ENCODE measurements around the gene PTMS. TPM values are rescaled to one million over a fixed set of nuclear protein-coding genes. Genes with fewer than 3 reads are reported as not detected.

The PTMS gene
- total RNA-seq, 1 donor from 2014 or later: 554 TPM

- no peak for DNase-seq (ENCODE audit: extremely low spot score, unreplicated experiment)
- peaks cover 11% of the 10 kb centered on the region for H3K36me3 Mint-ChIP-seq (ENCODE audit: unreplicated experiment)
- peak overlapping the region; percentile 97 for H3K27ac Mint-ChIP-seq (ENCODE audit: unreplicated experiment)
- peaks cover 25% of the 10 kb centered on the region for H3K4me1 Mint-ChIP-seq (ENCODE audit: unreplicated experiment)
- H3K4me3 Mint-ChIP-seq (ENCODE audit: unreplicated experiment): peak overlapping the region; percentile 96
- no peaks in the 10 kb centered on the region for H3K9me3 Mint-ChIP-seq (ENCODE audit: unreplicated experiment)
- peaks cover 3% of the 10 kb centered on the region for H3K27me3 Mint-ChIP-seq (ENCODE audit: unreplicated experiment)
- TF ChIP-seq CTCF (IDR thresholded peaks at IDR 0.05): no peak
Measured at GRCh38 chr12:6724409-6724797, 41.8 kb upstream of the PTMS start.

GRCh38 chr12:6725350-6725749 is 40.8 kb upstream of the PTMS start:
- no peak for DNase-seq (ENCODE audit: extremely low spot score, unreplicated experiment)
- H3K36me3 Mint-ChIP-seq (ENCODE audit: unreplicated experiment): peaks cover 18% of the 10 kb centered on the region
- peak overlapping the region; percentile 96 for H3K4me3 Mint-ChIP-seq (ENCODE audit: unreplicated experiment)
- no peaks in the 10 kb centered on the region for H3K9me3 Mint-ChIP-seq (ENCODE audit: unreplicated experiment)
- H3K4me1 Mint-ChIP-seq (ENCODE audit: unreplicated experiment): peaks cover 25% of the 10 kb centered on the region
- no peak overlapping the region for H3K27ac Mint-ChIP-seq (ENCODE audit: unreplicated experiment)
- TF ChIP-seq CTCF (IDR thresholded peaks at IDR 0.05): no peak
- peaks cover 3% of the 10 kb centered on the region for H3K27me3 Mint-ChIP-seq (ENCODE audit: unreplicated experiment)

- Mint-ChIP-seq H3K36me3 (ENCODE audit: unreplicated experiment) (peaks cover 29% of the 10 kb centered on the region), H3K9me3 (ENCODE audit: unreplicated experiment) (no peaks in the 10 kb centered on the region), H3K27ac (ENCODE audit: unreplicated experiment) (no peak overlapping the region), H3K27me3 (ENCODE audit: unreplicated experiment) (no peaks in the 10 kb centered on the region), H3K4me3 (ENCODE audit: unreplicated experiment) (no peak overlapping the region), H3K4me1 (ENCODE audit: unreplicated experiment) (peaks cover 17% of the 10 kb centered on the region)
- no peak for TF ChIP-seq CTCF (IDR thresholded peaks at IDR 0.05)
- no peak for DNase-seq (ENCODE audit: extremely low spot score, unreplicated experiment)
Measured at GRCh38 chr12:6729186-6729585, 37.0 kb upstream of the PTMS start.

- no peak overlapping the region for H3K27ac Mint-ChIP-seq (ENCODE audit: unreplicated experiment)
- peaks cover 11% of the 10 kb centered on the region for H3K4me1 Mint-ChIP-seq (ENCODE audit: unreplicated experiment)
- H3K4me3 Mint-ChIP-seq (ENCODE audit: unreplicated experiment): no peak overlapping the region
- H3K36me3 Mint-ChIP-seq (ENCODE audit: unreplicated experiment): peaks cover 29% of the 10 kb centered on the region
- TF ChIP-seq CTCF (IDR thresholded peaks at IDR 0.05): no peak
- no peaks in the 10 kb centered on the region for H3K27me3 Mint-ChIP-seq (ENCODE audit: unreplicated experiment)
- DNase-seq (ENCODE audit: extremely low spot score, unreplicated experiment): no peak
- H3K9me3 Mint-ChIP-seq (ENCODE audit: unreplicated experiment): no peaks in the 10 kb centered on the region
Measured at GRCh38 chr12:6730169-6730568, 36.0 kb upstream of the PTMS start.

GRCh38 chr12:6734506-6735387 is 31.4 kb upstream of the PTMS start:
- peak overlapping the region; percentile 84 for H3K27ac Mint-ChIP-seq (ENCODE audit: unreplicated experiment)
- peaks cover 18% of the 10 kb centered on the region for H3K36me3 Mint-ChIP-seq (ENCODE audit: unreplicated experiment)
- H3K27me3 Mint-ChIP-seq (ENCODE audit: unreplicated experiment): no peaks in the 10 kb centered on the region
- peaks cover 13% of the 10 kb centered on the region for H3K4me1 Mint-ChIP-seq (ENCODE audit: unreplicated experiment)
- no peak overlapping the region for H3K4me3 Mint-ChIP-seq (ENCODE audit: unreplicated experiment)
- H3K9me3 Mint-ChIP-seq (ENCODE audit: unreplicated experiment): no peaks in the 10 kb centered on the region
- TF ChIP-seq CTCF (IDR thresholded peaks at IDR 0.05): no peak
- DNase-seq (ENCODE audit: extremely low spot score, unreplicated experiment): no peak
